ENCODE measurements around the gene MGAT5. TPM values are rescaled to one million over a fixed set of nuclear protein-coding genes. Genes with fewer than 3 reads are reported as not detected.

The MGAT5 gene
- total RNA-seq, 2 experiments from 2014 or later = 48.2 to 56.7 TPM

DNA sequence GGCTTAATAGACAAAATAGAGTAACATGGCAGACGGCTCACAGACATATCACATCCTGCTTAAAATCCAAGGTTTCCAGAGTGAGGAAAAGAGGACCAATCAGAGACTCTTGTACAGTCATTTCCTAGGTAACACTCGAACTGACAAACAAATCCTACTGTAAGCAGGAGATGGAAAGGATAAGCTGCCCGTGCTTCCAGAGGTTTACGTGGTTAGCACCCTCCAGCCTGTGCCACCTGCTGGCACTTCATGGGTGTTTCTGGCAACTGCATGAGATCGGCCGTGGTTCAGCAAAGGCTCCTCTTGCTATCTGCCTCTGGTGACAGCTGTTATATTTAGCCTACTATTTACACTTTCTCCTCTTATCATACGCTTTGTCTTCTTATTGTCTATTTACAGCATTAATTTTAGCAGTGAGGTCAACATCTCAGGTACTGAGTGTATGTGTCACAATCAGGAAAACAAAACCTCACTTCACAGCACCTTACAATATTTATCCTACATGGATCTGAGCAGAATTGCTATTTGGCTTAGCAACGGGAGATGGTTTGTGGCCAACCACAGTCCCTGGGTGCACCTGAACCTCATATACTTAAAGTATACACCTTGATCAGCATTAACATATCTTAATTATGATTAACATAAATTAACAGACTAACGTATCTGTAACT lies 238.0 kb downstream of the MGAT5 start:
- Mint-ChIP-seq H3K36me3 (ENCODE audit: low read depth) (no peaks in the 10 kb centered on the region), H3K27me3 (peaks cover 13% of the 10 kb centered on the region), H3K4me3 (no peak overlapping the region), H3K9me3 (no peaks in the 10 kb centered on the region), H3K4me1 (no peaks in the 10 kb centered on the region), H3K27ac (no peak overlapping the region)
- no peak for DNase-seq
- ChIA-PET POLR2A (no interaction called here), CTCF (no interaction called here)

DNA sequence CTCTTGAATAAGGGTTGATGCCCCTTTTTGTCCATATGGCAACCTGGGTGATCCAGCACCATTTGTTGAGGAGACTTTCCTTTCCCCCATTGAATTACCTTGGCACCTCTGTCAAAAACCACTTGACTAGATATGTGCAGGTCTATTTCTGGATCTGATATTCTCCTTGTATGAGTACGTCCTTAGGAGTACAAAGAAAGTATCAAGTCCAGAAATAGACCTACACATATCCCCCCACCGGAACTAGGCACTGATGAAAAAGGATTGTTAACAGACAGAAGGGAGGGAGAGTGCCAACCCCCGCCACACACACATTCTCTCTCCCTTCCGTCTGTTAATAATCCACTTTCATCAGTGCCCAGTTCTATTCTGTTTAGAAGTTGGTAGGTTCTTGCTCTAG lies 239.9 kb downstream of the MGAT5 start:
- DNase-seq = no peak
- POLR2A ChIA-PET = no interaction called here
- Mint-ChIP-seq H3K27ac (no peak overlapping the region), H3K4me1 (no peaks in the 10 kb centered on the region), H3K9me3 (no peaks in the 10 kb centered on the region), H3K36me3 (ENCODE audit: low read depth) (no peaks in the 10 kb centered on the region), H3K4me3 (no peak overlapping the region), H3K27me3 (peaks cover 11% of the 10 kb centered on the region)
- CTCF ChIA-PET = no interaction called here

DNA sequence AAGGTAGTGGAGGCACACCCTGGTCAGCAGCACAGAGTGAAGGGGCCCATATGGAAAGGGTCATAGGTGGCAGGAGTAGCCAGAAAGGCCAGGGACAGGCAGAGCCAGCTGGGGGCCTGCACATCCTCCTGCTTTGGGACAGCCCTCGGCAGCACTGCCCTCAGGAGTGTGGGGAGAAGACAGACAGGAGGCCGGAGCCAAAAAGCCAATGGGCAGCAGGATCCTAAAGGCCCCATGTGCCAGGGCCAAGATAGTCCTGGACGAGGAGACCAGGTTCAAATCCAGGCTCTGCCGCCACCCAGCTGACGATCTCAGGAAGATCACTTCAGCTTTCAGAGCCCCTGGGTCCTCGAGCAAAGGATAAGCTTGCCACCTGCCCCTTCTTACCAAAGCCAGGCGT lies 244.8 kb downstream of the MGAT5 start:
- DNase-seq = no peak
- no peak overlapping the region for H3K4me3 Mint-ChIP-seq

DNA sequence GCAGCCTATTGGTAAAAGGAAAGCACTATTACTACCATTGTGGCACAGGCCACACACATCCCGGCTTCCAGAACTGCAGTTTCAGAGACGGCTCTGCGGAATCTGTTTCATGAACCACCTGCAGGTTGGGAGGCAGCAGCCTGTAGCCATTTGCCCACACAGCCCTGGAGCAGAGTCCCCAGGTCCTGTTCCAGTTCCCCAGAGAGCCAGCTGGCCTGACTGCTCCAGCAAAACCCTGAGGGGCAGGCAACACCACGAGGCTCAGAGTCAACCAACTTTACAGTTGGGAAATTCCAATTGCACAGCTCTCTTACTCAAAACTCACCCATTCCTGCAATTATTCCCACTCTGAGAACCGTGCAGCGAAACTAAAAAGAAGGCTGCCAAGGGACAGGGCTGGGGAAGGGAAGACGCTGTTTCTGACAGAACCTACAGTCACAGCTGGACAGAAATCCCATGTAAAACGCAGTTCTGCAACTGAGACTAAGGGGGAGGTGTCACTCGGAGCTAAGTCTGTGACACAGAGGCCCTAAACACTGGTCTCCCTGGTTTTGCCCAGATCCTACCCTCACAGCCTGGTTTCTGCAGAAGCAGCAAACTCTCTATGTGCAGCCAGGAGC lies 245.5 kb downstream of the MGAT5 start:
- no peak for DNase-seq
- H3K27me3 Mint-ChIP-seq = peaks cover 6% of the 10 kb centered on the region
- ChIA-PET CTCF (no interaction called here), POLR2A (no interaction called here)
- H3K4me1 Mint-ChIP-seq = no peaks in the 10 kb centered on the region
- no peak overlapping the region for H3K27ac Mint-ChIP-seq
- H3K36me3 Mint-ChIP-seq (ENCODE audit: low read depth) = no peaks in the 10 kb centered on the region
- no peak overlapping the region for H3K4me3 Mint-ChIP-seq
- no peaks in the 10 kb centered on the region for H3K9me3 Mint-ChIP-seq

More for the DNA sequence above, 244.8 kb downstream of the MGAT5 start:
- ChIA-PET POLR2A (no interaction called here), CTCF (no interaction called here)
- Mint-ChIP-seq H3K4me1 (no peaks in the 10 kb centered on the region), H3K36me3 (ENCODE audit: low read depth) (no peaks in the 10 kb centered on the region), H3K27me3 (peaks cover 5% of the 10 kb centered on the region), H3K9me3 (no peaks in the 10 kb centered on the region), H3K27ac (no peak overlapping the region)

DNA sequence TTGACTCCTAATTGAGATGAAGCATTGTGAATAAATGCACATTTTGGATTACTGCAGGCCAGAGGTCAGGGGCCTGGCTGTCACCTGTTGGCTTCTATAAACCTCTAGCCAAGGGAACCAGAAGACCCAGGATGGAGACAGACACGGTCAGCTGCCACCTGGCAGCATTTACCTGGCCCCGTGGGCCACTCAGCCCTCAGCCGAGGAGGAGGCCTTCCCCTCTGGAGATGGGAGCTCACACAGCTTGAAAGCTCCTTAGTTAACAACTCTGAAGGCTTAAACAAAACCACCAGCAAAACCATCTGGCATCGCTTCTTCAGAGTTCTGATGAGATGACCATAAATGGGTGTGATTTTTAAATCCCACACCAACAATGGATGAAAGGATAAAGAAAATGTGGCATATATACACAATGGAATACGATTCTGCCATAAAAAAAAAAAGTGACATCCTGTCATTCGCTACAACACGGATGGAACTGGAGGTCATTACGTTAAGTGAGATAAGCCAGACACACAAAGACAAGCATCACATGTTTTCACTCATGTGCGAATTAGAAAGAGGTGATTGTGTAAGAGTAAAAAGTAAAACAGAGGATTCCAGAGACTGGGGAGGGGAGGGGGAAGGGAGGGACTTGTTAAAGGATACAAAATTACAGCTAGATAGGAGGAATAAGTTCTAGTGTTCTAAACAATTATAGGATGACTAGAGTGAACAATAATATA lies 246.5 kb downstream of the MGAT5 start:
- no peak overlapping the region for H3K27ac Mint-ChIP-seq
- no peak for DNase-seq
- H3K9me3 Mint-ChIP-seq = no peaks in the 10 kb centered on the region
- no peak overlapping the region for H3K4me3 Mint-ChIP-seq
- H3K4me1 Mint-ChIP-seq = no peaks in the 10 kb centered on the region
- CTCF ChIA-PET = interaction anchor here (0.7 kb wide), 1 partner anchor 333 kb away, joined by 4 read pairs; no protein-coding TSS in a partner anchor
- POLR2A ChIA-PET = no interaction called here
- peaks cover 6% of the 10 kb centered on the region for H3K27me3 Mint-ChIP-seq
- H3K36me3 Mint-ChIP-seq (ENCODE audit: low read depth) = no peaks in the 10 kb centered on the region

DNA sequence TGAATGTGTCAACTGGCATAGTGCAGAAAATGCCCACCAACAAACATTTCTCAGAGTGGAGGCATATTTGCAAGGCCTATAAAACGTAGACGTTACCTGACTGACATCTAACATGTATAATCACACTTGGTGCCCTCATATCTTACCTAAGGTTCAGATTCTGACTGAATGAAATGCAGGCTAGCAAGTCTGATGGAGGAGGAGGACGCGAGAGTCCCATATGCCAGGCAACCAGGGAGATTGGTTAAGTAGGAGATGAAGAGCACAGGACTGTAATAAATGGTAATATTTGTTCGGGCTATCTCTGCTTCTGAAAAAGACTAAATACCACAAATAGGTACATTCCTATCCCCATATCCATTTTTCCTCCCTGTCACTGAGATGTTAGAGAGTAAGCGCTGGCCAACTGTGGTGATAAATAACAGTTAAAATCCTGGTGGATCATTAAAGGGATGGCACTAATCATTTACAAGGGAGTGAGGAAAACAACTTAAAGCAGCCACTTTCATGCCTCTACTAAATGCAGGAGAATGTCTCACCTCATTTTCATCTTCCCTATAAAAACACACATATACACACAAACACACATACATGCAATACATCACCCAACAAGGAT lies 247.7 kb downstream of the MGAT5 start:
- Mint-ChIP-seq H3K36me3 (ENCODE audit: low read depth) (no peaks in the 10 kb centered on the region), H3K4me1 (no peaks in the 10 kb centered on the region), H3K9me3 (no peaks in the 10 kb centered on the region), H3K27me3 (peaks cover 6% of the 10 kb centered on the region), H3K27ac (no peak overlapping the region), H3K4me3 (no peak overlapping the region)
- no peak for DNase-seq
- CTCF ChIA-PET = no interaction called here
- POLR2A ChIA-PET = no interaction called here

DNA sequence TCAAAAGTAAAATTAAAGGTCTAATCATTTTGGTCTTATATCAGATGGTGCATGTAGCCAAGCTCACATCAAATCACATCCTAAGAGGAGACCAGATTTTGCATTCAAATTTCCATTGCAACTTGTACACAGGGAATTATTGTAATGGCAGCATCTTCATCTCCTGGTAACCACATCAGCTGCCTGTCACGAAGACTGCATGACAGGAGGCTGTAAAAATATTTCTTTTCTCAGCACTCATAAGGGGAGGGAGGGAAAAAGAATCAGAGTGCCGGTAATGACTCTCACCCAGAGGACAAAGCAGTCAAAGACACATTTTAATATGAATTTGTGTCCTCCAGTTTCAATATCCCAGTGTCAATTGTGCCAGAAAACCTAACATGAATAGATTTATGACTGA lies 248.2 kb downstream of the MGAT5 start:
- H3K36me3 Mint-ChIP-seq (ENCODE audit: low read depth) = no peaks in the 10 kb centered on the region

More for the DNA sequence above, 248.2 kb downstream of the MGAT5 start:
- no peak overlapping the region for H3K27ac Mint-ChIP-seq
- no peaks in the 10 kb centered on the region for H3K4me1 Mint-ChIP-seq
- H3K27me3 Mint-ChIP-seq = peaks cover 6% of the 10 kb centered on the region
- H3K4me3 Mint-ChIP-seq = no peak overlapping the region
- no peak for DNase-seq
- no peaks in the 10 kb centered on the region for H3K9me3 Mint-ChIP-seq
- ChIA-PET CTCF (interaction anchor here (0.6 kb wide), 1 partner anchor 618 kb away, joined by 4 read pairs; no protein-coding TSS in a partner anchor), POLR2A (no interaction called here)
